Activated T-cell treated with anti-CD3 and anti-CD28 coated beads for 1 hour (primary cell): Measurements from ENCODE around the gene SRGAP2C.
"Not testable (repeated sequence)": the region's sequence is repeated elsewhere in the genome, so short reads cannot be mapped to it uniquely, and the experiment has no call there.

ENCODE experiments used
- DNase-seq: peaks from one replicate; pipeline ENCODE4 v3.0.0-alpha.2; 2020; ENCODE audit warnings: low read depth

Gene SRGAP2C

DNA sequence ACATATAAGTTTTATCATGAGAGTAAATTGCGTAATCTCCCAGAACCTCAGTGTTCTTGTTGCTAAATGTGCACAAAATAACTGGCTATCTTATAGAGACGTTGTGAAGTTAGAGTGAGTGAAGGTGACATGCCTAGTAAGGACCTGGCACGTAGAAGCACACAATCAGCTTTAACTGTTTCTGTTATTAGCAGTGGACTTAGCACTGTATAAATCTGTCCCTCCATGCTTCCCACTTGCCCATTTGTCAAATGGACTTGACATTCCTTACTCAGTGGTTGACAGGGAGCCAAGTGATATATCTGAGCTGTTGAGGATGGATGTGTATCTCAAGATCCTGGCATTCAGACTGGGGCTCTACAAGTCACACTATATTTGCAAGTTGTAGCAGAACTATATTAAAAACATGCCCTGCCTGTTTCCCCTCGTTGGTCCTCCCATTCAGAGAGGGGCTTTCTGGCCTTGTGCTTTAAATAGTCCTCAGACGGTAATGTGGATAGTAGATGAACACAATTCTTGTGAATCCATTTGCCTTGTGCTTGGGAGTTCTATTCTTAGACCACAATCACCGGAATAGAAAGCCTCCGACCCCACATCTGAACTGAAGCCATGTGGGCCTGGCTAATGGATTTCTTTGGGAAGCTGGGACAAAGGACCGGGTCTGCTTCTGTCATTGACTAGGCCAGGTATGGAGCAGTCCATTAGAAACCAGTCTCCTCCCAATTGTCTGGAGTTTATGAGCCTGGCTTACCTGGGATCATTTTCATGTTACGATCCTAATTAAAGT is 43.0 kb downstream of the SRGAP2C start:
- not testable (repeated sequence) for DNase-seq

DNA sequence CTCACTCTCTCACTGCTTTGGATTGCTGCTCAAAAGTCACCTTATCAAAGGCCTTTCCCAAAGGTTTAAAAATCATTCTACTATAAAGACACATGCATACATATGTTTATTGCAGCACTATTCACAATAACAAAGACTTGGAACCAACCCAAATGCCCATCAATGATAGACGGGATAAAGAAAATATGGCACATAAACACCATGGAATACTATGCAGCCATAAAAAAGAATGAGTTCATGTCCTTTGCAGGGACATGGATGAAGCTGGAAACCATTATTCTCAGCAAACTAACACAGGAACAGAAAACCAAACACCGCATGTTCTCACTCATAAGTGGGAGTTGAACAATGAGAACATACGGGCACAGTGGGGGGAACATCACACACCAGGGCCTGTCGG is 45.9 kb downstream of the SRGAP2C start:
- not testable (repeated sequence) for DNase-seq

DNA sequence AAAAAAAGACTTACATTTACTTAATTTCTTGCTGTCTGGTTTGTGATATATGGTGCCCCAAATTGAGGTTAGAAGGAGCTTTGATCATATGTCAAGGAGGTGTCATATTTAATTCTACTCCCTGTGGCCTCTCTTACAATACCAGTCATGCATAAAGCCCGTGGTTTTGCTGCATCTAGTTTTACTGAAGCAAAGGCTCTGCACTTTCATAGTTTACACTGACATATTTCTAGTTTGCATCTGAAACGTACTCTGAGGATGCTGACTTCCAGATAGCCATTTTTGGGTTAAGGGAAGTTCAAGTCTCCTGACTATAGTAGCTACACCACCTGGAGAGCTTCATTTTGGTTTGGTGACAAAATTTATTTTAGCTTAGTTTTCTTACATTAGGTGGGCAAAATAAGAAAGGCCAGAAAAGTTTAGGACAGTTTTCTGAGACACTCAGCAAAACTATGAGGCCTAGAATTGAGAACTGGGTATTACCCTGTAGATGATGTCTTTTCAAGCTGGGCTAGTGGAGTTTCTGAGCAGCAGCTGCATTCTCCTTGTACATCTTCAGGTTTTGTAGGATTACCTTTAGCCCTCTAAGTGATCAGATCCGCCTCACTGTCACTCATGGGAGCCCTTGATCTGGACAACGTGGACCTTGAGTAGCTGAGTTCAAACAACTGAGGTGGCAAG is 47.8 kb downstream of the SRGAP2C start:
- DNase-seq, result not testable (repeated sequence)

DNA sequence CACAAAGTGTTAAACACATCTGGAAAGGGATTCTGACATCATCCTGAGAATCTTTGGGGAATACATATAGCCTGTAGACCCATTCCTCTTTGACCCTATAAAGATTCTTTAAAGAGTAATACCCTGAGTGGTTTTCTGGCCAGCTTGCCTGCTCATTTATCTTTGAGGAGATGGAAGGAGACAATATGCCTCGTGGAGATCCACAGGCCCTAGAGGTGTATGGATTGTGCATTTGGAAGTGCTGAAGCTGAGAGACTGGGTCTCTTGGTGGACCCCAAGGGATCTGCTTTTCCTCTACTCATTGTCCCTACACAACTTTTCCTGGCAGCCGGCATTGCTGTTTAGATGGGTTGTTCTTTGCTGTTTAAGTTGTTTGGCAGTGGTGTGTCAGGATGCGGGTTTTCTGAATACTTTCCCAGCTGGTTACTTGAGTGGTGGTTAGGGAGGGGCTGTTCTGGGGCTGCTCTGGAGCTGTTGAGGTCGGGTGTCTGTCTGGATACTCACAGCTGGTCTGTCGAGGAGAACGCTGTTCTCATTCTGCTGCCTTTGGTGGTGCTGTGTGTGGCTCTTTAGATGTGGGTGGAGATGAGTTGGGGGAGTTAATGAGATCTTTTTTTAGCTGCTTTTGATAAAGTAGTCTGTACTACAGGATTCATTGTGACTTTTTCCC is 49.5 kb downstream of the SRGAP2C start:
- DNase-seq, result not testable (repeated sequence)

DNA sequence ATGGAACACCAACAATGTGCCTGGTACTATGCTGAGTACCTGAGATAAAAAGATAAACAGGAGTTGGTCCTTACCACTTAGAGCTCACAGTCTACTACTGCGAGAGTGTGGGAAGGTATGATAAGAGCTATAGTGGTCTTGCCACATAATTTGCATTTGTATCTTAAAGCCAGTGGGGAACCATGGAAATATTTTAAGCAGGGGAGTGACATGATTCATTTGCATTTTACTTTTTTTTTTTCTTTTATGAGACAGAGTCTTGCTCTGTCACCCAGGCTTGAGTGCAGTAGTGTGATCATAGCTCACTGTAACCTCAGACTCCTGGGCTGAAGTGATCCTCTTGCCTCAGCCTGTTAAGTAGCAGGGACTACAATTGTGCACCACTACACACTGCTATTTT is 53.6 kb downstream of the SRGAP2C start:
- not testable (repeated sequence) for DNase-seq

DNA sequence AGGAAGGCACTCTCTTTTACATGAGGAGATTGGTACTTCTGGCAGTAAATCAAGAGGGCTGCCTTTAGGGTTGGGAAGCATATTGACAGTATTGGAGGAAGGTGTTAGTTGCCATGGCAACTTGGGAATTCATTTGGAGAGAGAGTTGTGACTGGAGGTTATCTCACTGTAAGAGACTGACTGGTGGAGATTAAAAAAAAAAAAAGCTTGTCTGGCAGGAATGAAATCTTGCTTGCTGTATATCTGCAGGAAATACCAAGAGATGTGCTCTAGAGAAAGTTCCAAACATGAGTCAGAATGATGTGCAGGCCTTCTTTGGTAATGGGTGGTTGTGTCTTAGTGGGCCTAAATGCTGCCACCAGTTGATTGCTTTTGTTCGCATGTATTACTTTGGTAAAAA is 59.1 kb downstream of the SRGAP2C start:
- DNase-seq, result not testable (repeated sequence)

DNA sequence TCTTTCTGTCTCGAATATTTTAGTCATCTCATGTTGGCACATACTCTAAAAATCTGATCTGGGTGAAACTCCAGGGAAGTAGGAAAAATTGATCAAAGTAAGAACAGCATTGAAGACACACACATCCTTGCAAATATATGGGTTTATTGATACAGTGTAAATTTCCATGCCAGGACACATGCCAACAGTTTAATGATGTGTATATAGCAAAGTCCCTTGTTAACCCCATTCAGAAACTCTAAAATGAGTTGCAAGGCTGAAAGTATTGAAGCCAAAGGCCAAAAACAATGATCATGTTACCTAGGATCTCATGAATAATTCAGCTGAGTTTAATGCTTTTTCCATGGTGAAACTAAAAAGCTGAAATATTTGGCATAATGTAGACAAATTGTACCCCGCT is 61.6 kb downstream of the SRGAP2C start:
- not testable (repeated sequence) for DNase-seq

DNA sequence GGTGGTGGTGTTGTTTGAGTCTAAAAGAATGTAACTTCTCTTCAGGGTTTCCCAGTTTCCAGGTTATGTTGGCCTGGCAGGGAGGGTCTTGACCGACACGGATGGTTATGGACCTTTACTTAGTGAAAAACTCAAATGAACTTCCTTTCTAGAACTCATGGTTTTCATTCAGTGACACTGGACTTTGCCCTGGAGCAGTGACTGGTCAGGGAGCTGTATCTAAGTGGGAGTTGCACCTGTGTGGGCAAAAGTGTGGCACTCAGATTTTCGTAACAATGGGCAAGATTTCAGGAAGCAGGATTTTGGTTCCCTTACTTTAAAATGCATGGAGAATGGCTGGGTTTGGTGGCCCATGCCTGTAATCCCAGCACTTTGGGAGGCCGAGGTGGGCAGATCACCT is 67.9 kb downstream of the SRGAP2C start:
- not testable (repeated sequence) for DNase-seq

DNA sequence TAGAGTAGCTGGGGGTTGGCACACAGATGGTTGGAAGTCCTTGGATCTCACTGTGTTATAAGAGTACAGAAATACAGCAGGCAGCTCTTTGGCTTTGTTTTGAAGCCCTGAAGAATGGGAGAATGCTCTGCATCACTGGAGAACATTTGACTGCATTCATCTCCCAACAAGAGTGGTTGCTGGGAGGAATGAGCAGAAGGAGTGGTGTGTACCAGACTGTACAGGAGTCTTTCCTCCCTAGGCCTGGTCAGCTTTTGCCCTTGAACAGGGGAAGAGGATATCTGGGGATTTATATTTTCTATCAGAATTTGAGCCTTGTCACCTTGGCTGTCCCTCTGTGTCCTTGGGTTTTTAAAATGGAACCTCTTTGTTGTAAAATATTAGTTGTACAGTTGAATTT is 69.8 kb downstream of the SRGAP2C start:
- not testable (repeated sequence) for DNase-seq

DNA sequence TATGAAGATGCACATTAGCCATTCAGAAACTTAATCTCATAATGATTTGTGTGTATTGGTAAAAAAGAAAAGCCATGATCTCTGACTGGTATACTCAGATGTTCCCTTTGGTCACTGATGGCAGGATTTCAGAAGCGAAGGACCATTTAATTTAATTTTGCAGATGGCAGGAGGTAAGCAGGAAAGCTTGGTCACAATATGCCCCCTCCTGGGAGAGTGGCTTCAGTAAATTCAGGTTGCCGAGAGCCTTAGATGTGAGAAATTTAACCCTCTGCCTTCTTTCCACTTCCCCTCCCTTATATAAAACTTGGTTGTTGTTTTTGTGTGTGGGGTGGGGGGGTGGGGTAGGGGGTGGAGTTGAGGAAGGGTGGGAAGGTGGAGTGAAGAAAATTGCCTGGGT is 72.9 kb downstream of the SRGAP2C start:
- DNase-seq, result not testable (repeated sequence)

DNA sequence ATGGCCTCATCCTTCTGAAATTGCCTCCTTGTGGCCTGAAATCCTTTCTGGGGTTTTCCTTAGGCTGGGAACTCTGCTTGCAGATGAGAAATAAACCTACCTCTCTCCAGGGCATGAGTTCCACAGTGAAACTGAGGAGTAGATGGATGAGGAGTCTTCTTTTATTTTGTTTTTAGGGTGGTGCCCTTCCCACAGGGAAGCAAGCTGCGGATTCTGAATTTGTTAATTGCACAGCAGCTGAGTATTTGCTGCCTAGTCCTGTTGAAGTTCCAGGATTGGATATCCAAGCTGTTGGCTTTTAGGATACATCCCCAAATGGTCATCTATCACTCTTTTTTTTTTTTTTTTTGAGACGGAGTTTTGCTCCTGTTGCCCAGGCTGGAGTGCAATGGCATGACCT is 73.4 kb downstream of the SRGAP2C start:
- DNase-seq, result not testable (repeated sequence)

DNA sequence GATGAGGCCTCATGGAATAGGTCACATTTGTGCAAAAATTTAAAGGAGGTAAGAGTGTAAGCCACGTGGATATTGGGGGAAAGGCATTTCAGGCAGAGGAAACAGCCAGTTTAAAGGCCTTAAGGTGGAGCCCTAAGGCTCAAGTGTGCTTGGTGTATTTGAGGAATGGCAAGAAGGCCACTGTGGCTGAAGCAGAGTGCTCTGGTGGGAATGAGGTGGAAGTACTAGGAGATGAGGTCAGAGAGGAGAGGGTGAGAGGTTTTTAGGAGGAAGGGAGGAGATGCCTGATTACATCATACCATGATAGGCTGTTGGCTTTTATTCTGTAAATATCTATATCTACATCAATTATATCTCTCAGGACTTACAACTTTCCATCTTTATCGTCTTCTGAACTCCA is 75.4 kb downstream of the SRGAP2C start:
- not testable (repeated sequence) for DNase-seq

DNA sequence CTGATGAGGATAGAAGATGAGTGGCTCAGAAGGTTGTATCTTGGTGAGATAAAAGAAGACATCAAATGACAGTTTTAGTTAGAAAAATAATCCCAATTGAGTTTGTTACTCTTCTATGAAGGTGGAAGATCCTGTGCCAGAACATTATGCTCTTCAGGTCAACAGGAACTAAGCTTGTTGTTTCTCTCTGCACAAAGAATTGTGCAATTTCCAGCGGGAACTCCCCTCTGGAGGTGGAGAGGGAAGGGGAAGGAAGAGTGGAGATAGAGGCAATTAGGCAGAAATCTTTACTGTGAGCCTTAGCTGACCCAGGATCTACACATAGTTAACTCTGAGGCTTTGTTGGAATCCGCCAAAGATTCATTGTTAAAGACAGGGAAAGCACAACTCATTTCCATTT is 77.4 kb downstream of the SRGAP2C start:
- DNase-seq, result not testable (repeated sequence)

DNA sequence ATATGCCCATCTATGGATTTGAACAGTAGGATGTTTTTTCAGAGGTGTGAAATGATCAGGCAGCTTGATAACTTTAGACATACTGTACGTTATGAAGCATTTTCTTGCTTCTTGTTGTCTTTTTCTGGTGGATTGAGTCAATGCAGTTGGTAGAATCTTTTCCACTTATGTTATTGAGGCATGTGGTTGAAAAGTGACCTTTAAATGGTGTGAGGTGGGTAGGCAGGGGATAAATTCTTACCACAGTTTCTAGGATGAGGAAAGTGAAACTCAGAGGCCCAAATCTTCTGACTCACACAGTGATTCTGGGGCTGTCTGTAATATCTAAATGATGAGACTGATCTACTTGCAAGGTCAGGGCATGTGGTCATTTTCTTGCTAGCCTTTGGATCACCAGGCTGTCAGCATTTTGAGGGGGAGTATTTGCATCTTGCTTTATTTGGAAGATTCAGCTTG is 79.0 kb downstream of the SRGAP2C start:
- DNase-seq, result not testable (repeated sequence)

DNA sequence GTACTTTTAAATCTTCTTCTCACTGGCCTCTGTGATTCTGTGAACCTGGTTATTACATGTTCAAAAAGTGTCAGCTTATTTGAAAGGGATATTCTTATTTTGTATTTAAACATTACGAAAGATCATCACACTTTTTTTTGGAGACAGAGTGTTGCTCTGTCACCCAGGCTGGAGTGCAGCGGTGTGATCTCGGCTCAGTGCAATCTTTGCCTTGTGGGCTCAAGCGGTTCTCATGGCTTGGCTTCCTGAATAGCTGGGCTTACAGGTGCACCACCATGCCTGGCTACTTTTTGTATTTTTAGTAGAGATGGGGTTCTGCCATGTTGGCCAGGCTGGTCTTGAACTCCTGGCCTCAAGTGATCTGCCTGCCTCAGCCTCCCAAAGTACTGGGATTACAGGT is 82.3 kb downstream of the SRGAP2C start:
- not testable (repeated sequence) for DNase-seq

DNA sequence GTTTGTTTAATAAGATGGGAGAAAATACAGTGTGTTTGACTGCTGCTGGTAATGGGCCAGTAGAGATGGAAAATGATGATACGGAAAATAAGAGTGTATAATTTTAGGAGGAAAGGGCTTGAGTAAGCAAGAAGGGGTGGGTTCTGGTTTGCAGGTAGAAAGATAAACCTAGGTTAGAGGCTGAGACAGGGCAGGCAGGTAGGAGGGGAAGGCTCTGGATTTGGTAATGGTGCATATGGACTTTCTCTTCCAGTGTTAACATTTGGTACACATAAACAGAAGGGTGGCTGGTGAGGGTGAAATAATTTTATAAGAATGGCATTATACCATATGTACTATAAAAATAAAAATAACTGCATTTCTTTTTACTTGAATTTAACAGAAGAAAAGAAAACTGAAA is 84.5 kb downstream of the SRGAP2C start:
- DNase-seq, result not testable (repeated sequence)

DNA sequence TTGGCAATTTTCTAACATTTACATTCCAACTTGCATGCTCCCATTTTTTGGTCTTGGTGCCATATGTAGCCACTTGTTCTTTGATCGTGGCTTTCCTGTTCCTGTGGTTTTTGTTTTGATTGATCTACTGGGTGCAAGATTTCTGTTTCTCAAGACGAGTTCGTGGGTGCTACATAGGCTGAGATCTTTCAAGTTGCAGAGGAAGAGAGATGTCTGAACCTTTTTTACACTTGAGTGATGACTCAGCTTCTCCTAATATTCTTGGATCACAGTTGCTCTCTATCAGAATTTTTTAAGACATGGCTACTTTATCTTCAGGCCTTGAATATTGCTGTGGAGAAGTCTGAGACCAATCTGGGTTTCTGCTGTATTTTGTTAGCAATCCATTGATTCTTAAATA is 85.2 kb downstream of the SRGAP2C start:
- DNase-seq, result not testable (repeated sequence)

DNA sequence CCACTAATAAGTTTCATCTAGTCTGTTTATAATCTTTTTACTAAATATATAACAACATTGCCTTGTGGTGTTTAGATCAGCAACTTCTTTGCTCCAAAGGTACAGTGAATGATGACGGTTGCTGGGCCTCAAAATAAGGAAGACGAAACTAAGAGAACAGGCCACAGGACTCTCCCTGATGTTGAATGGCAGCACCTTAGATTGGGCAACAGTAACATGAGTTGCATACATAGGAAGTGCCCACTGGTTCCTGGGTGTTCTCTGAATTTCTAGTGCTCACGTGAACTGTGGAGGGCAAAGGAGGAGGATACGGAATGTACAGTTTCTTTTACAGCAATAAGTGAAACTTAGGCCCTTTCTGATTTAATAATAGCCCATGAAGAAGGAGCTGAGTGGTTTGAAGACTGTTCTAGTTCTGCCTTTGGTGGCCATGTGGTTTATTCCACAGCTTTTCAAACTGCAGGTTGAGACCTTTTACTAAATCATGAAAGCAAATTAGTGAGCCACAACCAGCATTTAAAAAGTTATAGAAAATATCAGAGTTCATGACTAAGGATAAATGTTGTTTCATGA is 86.5 kb downstream of the SRGAP2C start:
- not testable (repeated sequence) for DNase-seq

DNA sequence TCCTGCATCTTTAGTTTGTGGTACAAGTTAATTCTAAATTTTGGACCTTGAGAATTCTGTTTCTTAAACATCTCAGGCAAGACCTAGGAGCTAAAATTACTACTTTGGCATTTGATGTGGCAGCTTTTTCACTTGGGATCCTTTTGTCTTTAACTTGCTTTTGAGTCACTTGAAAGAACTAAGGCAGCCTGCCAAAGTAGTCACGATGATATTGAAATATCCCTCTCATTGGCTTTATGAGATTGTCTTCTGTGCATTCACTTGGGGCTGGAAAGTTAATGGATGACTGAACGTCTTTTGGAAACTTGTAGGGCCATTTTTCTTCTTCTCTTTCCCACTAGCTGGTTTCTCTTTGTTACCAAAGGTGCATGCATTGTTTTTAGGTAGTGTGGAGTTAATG is 90.7 kb downstream of the SRGAP2C start:
- DNase-seq, result not testable (repeated sequence)

DNA sequence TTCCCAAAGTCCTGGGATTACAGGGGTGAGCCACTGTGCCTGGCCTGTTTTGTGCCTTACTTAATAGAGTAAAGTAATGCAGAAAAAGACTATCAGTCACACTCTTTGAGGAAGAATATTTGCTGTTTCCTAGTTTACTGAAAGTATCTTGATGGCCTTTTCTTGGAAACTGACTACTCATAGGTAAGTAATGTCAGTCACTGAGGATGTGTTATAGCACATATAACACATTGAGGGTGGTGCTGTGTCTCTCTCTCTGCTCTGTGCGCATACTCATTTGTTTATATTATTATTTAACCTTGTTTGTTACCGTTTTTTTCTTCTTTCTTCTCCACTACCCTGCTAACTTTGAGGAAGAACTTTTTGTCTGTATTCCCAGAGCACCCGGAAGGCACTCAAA is 93.4 kb downstream of the SRGAP2C start:
- not testable (repeated sequence) for DNase-seq

DNA sequence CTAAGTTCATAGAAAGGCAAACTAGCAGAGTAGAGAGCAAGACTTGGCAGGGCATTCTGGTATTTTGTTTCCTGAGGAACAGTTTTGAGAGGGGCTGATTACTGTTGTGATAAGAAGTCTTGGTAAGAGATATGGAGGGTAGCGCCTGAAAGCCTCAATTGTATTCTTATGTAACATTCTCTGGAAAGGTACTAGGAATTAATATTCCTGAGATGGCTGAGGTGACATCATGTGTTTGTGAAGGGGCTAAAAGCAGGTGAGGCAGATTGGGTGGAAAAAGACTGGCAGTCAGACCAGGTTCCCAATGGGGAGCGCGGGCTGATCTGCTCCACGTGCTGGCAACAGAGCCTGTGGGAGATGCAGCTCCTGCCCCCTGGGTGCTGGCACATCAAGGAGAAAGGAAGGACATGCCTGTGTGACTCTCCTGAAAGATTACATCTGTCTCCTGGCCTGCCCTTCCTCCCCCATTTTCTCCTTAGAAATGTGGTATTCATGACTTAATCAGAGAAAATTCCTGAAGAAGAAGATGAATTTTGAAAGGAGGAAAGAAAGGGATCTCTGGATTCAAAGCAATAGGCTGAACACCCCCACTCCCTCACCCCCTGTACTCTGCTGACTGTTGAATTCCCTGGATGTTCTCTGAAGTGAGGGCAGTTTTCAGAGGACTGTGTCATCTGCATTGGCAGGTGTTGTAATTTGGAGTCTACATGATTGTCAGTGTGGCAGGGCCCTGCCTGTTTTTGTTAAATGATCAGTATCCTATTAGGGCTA is 94.2 kb downstream of the SRGAP2C start:
- DNase-seq, result not testable (repeated sequence)

DNA sequence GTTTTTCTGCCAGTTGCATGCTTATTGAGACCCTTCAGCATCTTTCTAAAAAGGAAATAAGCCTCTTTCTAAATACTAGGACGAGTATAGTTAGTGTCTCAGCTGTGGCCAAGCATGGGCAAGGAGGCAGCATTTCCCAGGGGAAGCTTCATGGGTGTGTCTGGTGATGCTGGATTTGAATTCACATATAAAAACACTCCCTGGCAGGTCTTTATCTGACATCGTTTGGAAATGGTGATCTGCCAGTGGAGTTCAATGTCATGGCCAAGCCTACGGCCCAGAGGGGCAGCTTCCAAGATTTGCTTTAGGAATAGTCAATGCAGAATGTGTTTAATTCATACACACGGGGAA is 94.7 kb downstream of the SRGAP2C start:
- DNase-seq, result not testable (repeated sequence)
